ENCODE data around the gene PARVB.
"Not testable (repeated sequence)": the region's sequence is repeated elsewhere in the genome, so short reads cannot be mapped to it uniquely, and the experiment has no call there.

The PARVB gene

GRCh38 chr22:44091021-44091721 is 67.1 kb downstream of the PARVB start:
- no peak for DNase-seq

- DNase-seq: no peak
These were observed 67.6 kb downstream of the PARVB start for GRCh38 chr22:44091751-44092150.

GRCh38 chr22:44092636-44093220 is 68.6 kb downstream of the PARVB start:
- DNase-seq: no peak

DNA sequence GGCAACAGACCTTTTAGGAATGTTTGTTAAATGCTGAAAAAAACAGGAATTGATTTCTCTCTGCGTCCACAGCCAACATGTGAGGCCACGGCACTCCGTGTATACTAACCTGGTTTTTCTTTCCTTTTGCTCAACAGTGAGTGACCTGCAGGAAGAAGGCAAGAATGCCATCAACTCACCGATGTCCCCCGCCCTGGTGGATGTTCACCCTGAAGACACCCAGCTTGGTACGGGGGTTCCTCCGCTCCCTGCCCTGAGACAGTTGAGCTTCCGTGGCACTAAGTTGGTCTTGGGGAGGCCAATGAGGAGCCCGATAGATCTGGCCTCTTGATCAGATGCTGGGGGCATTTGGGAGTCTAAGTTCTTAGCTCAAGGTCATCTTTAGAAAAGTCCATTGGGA is 69.7 kb downstream of the PARVB start:
- no peak for DNase-seq

- no peak for DNase-seq
These were observed 70.7 kb downstream of the PARVB start for GRCh38 chr22:44094751-44095302.

DNA sequence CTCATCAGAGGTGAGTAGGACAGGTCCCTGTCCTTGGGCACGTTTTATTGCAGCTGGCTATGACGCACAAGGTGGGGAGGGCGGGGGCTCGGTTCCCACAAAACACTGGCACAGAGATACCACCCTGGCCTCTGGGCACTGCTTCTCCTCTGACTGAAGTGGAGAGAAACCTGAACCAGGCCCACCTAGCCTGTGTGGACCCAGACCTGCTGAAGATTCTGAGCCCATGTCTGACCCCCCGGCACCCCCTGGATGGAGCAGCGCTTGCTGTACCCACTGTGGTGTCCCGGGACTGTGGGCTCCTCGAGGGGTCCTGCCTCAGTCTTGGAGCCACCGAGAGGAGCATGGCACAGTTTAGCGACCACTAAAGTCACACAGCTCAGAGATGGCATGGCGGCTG is 72.6 kb downstream of the PARVB start:
- DNase-seq: no peak

- DNase-seq: no peak
These were observed 73.3 kb downstream of the PARVB start for GRCh38 chr22:44097263-44098020.

DNA sequence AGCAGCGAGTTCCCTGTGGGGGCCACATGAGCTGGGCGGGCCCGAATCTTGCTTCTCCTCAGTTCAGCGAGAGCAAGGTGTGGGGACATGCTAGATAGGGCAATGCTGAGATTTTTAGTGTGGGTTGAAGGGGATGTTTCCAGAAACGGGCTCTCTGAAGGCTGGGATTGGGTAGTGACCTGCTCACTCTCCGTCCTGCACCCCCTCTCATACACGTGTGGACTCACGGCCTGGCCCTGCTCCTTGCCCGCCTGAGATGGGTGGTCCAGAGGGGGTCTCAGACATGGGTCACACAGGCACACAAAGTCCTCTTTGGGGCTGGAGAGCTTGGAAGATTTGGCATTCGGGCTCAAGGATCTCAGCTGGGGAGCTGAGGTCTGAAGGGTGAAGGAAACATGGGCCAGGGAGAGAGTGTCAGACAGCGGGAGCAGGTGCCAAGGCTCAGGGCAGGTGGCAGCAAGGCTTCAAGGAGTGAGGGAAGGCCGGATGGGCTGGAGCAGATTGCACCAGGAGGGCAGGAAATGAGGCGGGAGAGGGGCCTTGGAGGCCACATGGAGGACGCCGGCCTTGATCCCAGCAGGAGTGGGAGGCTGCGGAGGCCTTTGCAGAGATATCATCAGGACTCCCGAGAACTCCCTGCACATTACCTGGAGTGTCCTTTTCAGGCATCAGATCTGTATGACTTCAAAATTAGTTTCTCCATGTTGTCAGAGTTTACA is 74.1 kb downstream of the PARVB start:
- DNase-seq: no peak

GRCh38 chr22:44098966-44099530 is 74.9 kb downstream of the PARVB start:
- no peak for DNase-seq

DNA sequence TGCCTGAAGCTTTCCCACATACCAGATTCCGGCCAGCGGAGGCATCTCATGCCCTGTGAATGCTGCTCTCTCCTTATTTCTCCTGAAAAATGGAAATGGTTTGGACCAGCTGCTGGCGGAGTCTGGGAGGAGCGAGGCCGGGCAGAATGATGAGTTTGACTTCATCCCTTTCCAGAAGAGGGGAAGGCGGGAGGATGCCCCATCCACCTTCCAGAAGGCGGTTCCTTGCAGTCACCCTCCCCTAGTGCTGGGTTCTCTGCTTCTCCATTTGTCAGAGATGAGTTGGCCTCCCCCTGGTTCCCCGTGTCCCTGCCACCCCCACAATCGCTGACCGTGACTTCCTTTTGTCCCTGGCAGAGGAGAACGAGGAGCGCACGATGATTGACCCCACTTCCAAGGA is 75.6 kb downstream of the PARVB start:
- DNase-seq: no peak

DNA sequence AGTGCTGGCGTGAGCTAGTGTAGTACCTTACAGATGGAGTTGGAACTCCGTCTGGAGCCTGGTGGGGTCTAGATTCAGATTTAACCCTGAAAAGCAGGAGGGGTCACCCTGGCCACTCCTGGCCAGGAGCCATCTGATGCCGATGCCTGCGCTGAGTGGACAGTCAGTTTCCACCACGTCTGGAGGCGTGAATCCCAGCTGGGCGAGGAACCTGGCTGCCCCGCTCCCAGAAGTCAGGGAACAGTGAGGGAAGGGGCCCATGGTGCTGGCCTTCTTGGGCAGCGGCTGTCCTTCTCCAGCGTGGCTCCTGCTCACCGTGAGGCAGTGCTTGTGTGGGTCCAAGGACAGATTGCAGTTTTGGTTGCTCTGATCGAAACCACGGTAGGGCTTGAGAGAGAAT is 76.3 kb downstream of the PARVB start:
- no peak for DNase-seq

DNA sequence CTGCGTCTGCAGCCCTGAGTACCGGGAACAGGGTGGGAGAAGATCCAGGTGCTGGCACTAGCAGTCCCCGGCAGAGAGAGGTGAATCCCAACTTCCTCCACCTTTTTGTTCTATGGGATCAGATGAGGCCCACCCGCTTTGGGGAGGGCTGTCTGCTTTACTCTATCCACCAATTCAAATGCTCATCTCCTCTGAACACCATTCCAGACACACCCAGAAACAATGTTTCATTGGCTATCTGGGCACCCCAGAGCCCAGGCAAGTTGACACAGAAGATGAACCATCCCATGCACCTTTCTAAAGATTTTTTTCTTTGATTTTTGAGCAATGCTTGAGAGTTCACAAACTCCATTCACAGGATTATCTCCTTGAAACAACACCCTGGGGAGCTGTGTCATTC is 78.0 kb downstream of the PARVB start:
- DNase-seq: no peak

GRCh38 chr22:44102856-44103255 is 78.8 kb downstream of the PARVB start:
- DNase-seq: no peak

DNA sequence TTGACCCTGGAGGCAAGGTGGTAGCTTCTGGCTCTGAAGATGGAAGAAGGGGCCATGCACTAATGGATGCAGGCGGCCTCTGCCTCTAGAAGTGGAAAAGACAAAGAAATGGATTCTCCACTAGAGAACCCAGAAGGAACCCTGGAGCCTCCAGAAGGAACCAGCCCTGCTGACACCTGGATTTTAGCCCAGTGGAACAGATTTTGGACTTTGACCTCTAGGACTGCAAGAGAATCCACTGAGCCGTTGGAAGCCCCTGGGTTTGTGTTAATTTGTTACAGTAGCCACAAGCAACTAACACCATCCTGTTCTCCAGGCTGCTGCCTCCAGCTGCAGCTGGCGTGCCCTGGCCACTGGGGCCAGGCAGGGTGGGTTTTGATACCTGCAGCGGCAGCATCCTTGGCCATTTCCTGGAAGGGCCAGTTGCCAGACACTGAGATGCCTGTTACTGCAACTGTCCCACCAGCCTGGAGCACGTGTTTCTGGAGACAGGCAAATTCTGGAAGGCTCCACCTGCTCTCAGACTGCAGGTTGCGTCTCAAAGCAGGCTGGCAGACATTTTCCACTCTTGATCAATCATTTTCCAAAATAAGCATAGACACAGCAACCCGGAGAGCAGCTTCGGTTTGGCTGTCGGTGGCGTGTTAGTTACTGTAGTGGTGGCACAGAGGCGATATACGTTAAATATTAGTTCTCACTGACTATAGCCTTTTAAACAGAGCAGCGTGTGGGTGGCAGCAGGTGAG is 79.8 kb downstream of the PARVB start:
- DNase-seq: no peak

- DNase-seq: no peak
These were observed 83.2 kb downstream of the PARVB start for GRCh38 chr22:44107340-44107739.

- DNase-seq: no peak
These were observed 84.0 kb downstream of the PARVB start for GRCh38 chr22:44108076-44108475.

- no peak for DNase-seq
These were observed 84.8 kb downstream of the PARVB start for GRCh38 chr22:44108806-44109385.

- no peak for DNase-seq
These were observed 85.3 kb downstream of the PARVB start for GRCh38 chr22:44109416-44109815.

GRCh38 chr22:44110656-44111055 is 86.6 kb downstream of the PARVB start:
- not testable (repeated sequence) for DNase-seq

DNA sequence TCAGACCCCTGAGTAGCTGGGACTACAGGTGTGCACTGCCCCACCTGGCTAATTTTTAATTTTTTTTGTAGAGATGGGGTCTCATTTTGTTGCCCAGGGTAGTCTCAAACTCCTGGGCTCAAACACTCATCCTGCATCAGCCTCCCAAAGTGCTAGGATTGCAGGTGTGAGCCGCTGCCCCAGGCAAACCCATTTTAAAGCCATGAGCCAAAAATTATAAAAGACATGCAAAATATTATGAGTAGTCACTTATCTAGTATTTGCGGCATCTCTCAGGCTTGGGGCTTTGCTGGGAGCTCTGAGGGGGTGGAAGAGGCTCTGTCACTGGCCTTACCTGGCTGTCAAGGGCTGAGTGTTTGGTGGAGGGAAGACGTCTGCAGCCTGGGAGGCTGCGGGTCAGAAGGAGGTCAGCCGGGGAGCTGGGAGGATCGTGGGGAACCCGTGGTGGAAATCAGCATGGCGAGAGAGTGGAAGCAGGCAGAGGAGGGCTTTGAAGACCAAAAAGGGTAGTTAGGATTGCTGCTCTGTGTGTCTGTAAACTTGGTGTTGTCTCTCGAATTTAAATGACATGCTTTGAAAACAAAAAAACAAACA is 87.6 kb downstream of the PARVB start:
- no peak for DNase-seq

- DNase-seq: no peak
These were observed 88.1 kb downstream of the PARVB start for GRCh38 chr22:44112191-44112590.

Measured in NCI-H187 (cell line).